GM21381 (cell line): Measurements from ENCODE around the gene USP14.
"Not testable (repeated sequence)": the region's sequence is repeated elsewhere in the genome, so short reads cannot be mapped to it uniquely, and the experiment has no call there.

Experiments used
- ATAC-seq: cut with Tn5 transposase; IDR thresholded peaks from one replicate; pipeline ENCODE4 v1.9.1; 2021; ENCODE audit warnings: mild to moderate bottlenecking, moderate library complexity; ENCODE audit not compliant: unreplicated experiment

The USP14 gene

DNA sequence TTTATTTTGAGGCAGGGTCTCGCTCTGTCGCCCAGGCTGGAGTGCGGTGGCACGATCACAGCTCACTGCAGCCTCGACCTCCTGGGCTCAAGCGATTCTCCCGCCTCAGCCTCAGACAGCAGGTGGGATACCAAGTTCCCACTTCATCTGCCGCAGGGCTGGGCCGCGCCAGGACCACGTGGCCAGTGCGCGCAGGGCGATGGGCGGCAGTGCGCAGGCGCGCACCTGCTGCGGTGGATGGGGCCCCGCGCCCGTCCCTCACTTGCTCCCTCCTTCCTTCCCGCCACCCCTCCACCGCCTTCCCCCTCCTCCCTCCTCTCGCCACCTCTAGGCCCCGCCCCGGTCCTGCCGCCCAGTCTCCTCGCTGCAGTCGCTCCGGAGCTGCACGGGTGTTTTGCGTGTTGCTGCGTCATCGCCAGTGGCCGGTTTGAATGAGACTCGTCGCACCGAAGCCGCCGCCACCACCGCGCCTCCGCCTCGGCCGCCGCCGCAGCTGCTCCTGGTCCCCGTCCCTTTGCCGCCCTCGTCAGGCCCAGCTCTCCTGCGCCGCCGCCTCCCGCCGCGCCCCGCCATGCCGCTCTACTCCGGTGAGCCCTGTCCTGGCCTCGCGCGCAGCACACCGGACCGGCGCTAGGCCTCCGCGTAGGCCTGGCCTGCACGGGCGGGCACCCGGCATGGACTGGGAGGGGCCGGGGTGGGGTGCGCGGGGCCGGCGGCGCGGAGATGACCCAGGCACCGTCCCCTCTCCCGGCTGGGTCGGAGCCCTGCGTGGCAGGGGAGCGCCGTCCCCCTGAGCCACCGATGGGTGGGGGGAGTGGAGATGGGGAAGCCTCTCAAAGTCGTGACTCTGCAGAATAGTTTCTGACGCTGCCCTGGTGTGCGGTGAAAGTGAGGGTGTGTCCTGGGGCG is at the start of gene USP14:
Gene USP14, plus strand, starts transcription at position 430 of the 909 bp plus-strand sequence. Its CDS starts 142 bp downstream, at position 572.
- peak; percentile 88 for ATAC-seq

DNA sequence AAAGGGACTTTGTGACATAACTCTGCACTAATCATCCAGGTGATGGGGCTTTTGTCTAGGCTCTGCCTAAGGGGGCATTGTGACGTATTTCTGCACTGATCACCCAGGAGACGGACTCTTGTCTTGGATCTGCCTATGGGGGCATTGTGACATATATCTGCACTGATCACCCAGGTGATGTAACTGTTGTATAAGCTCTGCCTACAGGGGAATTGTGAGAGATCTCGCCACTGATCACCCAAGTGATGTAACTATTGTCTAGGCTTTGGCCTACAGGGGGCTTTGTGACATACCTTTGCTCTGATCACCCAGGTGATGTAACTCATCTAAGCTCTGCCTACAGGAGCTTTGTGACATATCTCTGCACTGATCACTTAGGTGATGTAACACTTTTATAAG is 49.7 kb upstream of the USP14 start:
- ATAC-seq, result peak; percentile 13

DNA sequence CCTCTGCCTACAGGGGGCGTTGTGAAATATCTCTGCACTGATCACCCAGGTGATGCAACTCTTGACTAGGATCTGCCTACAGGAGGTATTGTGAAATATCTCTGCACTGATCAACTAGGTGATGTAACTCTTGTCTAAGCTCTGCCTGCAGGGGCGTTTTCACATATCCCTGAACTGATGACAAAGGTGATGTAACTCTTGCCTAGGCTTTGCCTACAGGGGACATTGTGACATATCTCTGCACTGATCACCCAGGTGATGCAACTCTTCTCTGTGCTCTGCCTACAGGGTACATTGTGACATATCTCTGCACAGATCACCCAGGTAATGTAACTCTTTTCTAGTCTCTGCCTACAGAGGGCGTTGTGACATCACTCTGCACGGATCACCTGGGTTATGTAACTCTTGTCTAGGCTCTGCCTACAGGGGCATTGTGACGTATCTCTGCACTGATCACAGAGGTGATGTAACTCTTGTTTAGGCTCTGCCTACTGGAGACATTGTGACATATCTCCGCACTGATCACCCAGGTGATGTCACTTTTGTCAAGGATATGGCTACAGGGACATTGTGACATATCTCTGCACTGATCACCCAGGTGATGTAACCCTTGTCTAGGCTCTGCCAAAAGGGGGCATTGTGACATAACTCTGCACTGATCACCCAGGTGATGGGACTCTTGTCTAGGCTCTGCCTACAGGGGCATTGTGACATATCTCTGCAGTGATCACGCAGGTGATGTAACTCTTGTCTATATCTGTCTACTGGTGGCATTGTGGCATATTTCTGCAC is 49.0 kb upstream of the USP14 start:
- peak; percentile 13 for ATAC-seq

DNA sequence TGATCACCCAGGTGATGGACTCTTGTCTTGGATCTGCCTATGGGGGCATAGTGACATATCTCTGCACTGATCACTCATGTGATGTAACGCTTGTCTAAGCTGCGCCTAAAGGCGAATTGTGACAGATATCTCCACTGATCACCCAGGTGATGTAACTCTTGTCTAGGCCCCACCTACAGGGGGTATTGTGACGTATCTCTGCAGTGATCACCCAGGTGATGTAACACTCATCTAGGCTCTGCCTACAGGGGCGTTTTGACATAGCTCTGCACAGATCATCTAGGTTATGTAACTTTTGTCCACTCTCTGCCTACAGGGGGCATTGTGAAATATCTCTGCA is 48.5 kb upstream of the USP14 start:
- not testable (repeated sequence) for ATAC-seq

GRCh38 chr18:110351-111201 is 47.8 kb upstream of the USP14 start:
- not testable (repeated sequence) for ATAC-seq

DNA sequence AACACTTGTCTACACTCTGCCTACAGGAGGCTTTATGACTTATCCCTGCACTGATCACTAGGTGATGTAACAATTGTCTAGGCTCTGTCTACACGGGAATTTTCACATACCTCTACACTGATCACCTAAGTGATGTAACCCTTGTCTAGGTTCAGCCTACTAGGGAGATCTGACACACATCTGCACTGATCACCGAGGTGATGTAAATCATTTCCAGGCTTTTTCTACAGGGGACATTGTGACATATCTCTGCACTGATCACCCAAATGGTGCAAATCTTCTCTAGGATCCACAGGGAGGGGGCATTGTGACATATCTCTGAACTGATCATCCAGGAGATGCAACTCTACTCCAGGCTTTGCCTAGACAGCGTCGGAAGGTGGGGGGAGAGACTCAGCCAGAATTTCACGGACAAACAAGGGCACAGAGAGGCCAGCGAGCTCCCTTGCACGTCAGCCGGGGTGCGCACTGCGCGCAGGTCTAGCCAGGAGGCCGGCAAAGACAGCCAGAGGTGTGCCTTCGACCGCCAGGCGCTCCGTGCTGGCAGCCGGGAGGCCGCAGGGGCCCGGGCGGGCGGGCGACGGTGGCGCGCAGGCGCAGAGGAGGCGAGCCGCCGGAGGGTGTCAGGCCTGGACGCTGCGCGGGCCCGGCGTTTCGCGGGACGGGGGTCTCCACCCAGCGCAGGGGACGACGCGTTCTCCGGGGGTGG is 46.9 kb upstream of the USP14 start:
- peak; percentile 31 for ATAC-seq

GRCh38 chr18:112015-112733 is 46.2 kb upstream of the USP14 start:
- ATAC-seq, result not testable (repeated sequence)

DNA sequence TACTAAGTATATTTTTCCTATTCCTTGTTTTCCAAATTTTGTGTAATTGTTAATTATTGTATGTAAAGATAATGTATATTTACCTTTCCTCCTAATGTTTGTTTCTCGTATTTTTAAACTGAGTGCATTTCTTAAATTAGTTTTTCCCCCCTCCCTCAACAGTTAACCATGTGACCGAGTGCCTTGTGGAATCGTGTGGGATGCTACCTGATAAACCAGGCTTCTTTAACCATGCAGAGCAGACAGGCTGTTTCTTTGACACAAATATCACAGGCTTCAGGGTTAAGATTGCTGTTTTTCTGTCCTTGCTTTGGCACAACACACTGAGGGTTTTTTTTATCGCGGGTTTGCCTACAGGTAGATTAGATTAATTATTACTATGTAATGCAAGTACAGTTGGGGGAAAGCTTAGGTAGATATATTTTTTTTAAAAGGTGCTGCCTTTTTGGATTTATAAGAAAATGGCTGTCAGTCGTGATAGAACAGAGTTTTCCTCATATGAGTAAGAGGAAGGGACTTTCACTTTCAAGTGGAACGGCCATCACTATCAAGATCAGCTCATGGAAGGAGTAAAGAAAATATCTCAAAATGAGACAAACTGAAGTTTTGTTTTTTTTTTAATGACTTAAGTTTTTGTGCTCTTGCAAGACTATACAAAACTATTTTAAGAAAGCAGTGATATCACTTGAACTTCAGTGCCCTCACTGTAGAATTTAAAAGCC is 37.7 kb upstream of the USP14 start:
- not testable (repeated sequence) for ATAC-seq

GRCh38 chr18:135045-135444 is 23.3 kb upstream of the USP14 start:
- no peak for ATAC-seq

GRCh38 chr18:136433-136832 is 21.9 kb upstream of the USP14 start:
- no peak for ATAC-seq

DNA sequence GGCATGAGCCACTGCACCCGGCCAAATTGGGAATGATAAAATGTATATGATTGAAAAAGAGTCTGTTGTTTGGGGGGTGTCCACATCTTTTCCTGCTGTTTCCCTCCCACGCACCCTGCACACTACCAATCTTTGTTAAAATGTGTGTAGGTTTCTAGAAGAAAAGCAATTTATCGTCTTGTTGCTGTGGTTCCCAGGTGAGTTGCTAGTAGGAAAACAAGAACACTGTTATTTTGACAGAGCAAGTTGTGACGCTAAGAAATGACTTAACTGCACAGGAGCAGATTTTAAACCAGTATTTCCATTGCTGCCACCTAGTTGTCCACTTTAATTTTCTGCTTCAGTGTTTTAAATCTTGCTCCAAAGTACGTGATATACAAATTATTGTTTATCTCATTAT is 21.0 kb upstream of the USP14 start:
- ATAC-seq, result no peak

DNA sequence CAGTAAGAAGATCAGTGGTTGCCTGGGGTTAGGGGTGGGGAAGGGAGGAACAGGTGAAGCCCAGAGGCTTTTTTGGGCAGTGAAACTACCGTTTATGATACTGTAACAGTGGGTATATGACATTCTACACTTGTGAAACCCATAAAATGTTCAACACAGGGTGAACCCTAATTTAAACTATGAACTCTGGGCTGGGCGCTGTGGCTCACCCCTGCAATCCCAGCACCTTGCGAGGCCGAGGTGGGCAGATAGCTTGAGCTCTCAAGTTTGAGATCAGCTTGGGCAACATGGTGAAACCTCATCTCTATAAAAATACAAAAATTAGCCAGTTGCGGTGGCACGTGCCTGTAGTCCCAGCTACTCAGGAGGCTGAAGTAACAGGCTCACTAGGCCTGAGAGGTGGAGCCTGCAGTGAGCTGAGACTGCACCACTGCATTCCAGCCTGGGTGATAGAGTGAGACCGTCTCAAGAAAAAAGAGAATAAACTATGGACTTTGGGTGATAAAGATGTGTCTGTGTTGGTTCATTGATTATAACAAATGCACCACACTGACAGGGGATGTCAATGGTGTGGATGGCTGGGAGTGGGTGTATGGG is 17.6 kb upstream of the USP14 start:
- ATAC-seq, result no peak

DNA sequence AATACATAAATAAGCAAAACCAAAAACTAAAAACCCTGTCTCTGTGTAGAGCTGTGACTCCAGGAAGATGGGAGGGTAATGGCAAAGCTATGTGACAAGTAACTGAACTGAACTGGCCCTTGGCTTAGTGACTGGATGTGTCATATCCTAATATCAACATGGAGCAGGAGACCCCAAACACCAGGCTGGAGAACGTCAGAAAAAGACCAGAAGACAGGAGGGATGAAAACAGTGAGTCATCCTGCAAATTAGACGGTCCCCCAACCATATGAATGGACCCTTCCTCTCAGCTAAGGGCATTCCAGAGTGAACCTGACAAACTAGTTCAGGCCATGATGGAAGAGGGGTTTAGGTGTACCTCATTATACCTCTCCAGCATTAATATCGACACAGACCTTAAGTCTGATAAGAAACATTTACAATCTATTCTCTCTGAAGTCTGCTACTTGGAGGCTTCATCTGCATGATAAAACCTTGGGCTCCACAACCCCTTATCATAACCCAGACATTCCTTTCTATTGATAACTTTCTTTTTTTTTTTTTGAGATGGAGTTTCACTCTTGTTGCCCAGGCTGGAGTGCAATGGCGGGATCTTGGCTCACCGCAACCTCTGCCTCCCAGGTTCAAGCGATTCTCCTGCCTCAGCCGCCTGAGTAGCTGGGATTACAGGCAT is 15.6 kb upstream of the USP14 start:
- ATAC-seq, result not testable (repeated sequence)

- ATAC-seq, result no peak
Observed at GRCh38 chr18:148841-149240, 9.5 kb upstream of the USP14 start.

DNA sequence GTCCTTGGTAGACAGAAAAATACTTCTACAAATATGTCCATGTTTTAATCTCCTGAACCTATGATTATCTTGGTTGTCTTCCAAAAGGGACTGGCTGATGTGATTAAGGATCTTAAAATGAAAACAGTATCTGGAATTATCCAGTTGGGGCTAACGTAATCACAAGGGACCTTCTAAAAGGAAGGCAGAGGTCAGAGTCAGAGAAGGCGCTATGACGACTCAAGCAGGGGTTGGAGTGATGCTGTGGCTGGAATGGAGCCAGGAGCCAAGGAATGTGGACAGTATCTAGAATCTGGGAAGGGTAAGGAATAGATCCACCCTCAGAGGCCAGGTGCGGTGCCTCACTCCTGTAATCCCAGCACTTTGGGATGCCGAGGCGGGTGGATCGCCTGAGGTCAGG is 4.2 kb upstream of the USP14 start:
- ATAC-seq, result no peak

GRCh38 chr18:155688-156087 is 2.7 kb upstream of the USP14 start:
- ATAC-seq, result no peak

DNA sequence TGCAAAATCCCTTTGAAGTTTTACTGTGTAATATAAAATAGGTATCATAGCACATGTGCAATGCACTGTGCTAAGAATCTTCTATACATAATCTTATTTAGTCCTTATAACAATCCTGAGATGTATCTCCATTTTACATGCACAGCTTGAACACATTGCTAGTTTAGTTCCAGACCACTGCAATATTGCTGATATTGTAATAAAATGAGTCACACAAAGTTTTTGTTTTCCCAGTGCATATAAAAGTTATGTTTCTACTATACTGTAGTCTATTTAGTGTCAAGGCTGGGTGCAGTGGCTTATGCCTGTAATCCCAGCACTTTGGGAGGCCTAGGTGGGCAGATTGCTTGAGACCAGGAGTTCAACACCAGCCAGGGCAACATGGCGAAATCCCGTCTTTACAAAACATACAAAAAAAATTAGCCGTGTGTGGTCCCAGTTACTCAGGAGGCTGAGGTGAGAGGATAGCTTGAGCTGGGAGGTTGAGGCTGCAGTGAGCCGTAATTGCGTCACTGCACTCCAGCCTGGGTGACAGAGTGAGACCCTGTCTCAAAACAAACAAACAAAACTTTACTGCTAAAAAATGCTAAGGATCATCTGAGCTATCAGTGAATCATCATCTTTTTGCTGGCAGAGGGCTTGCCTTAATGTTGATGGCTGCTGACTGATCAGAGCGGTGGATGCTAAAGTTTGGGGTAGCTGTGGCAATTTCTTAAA is 1.7 kb upstream of the USP14 start:
- ATAC-seq, result no peak
